HG02973 (cell line): ENCODE results near the gene ANKRD13D.

Experiments used
- ATAC-seq: cut with Tn5 transposase; IDR thresholded peaks from one replicate; pipeline ENCODE4 v1.9.1; 2021; ENCODE audit warnings: moderate library complexity; ENCODE audit not compliant: unreplicated experiment

The ANKRD13D gene

DNA sequence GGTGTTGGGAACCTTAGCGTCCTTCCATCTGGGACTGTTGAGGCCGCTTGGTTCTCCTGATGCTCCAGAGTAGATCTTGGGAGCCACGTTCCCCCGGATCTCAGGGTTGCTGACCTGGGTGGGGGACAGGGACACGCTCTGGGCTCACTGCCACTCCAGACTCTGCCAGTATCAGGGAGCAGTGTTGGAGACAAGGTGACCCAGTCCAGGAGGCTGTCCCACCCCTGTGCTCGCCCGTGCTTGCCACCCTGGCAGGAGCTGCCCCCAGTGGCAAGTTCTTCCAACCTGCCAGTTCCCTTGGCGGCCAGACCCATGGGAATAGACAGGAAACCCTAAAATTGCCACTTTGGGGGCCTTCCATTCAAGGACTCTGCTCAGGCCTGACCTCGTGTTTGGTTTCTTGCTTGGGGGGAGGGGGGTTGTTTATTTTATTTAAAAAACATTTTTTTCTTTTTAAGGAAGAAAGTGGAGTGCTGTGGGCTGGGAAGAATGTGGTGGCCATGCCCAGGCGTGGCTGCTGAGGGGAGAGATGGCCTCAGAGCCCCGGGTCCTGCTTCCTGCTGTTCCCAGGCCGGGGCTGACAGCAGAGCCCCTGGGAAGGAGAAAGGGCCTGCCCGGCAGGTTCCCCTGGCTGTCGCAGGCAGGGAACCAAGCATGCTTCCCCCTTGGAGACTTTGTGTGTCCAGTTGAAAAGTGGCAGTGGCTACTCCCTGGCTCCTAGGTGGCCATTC, 15.7 kb upstream of the ANKRD13D start:
- ATAC-seq = no peak

DNA sequence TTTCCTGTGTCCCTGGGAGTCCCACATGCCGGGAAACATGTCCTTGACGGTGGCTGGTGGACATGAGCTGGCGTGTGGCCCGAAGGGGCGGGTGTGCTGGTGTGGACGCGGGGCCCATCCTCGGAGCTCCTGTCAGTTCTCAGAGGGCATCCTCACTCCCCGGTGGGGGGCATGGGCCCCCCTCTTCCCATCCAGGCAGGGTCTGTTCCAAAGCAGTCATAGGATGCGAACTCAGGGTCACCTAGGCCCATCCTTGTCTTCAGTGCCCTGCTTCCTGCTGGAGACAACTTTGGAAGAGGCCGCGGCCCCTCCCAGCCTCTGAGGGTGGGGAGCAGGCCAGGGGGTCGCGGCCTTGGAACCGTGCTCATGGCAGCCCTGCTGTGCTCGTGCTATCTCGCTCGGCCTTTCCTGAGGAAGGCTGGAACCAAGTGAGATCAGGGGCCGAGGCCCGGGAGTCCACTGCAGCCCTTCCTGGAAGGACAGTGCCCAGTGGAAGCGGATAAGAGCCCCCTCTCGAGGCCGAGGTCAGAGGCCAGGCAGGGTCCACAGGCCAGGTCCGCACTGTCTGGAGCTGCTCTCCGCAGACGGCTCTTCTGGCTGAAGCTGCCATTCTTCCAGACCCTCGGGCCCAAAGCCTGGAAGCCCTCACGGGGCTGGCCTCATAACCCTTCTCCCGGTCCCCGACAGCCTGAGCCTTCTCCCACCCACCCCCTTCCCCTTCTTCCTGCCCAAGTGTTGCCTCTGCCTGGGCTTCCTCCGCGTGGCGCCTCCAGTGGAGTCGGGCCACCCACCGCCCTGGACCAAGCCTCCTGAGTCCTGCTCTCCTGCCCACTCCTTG, 14.1 kb upstream of the ANKRD13D start:
- no peak for ATAC-seq

DNA sequence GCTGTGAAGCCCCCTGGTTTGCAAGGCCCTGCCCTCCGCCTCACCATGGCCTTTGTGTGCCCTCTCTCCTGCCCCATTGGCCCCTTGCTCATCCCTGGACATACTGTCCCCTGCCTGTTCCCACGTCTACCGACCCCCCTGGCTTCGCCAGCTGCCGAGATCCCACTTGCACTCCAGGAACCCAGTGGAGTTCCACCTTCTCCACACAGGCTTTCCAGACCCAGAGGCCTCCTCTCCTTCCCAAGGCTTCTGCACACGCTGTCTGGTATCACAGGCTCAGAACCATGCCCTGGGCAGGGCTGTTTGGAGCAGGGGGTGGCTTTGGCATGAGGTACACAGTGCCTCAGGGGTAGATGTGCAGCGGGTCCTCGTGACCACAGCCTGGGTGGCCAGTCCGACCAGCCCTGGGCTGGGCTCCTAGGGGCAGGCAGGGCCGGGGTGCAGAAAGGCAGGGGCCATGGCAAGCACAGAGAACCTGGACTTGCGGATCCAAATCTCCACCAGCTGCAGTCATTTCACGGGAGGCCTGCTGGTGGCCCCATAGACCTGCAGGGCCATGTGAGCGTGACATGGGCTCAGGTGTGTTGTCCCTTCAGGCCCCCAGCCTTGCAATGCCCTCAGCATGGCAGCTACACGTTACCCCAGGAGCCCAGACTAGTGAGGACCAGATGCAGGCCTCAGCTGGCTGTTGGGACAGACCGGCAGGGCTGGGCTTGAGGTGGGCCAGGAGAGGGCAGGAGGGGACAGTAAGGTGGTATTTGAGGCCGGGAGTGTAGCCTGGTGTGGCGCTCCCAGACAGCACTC, 13.3 kb upstream of the ANKRD13D start:
- no peak for ATAC-seq

DNA sequence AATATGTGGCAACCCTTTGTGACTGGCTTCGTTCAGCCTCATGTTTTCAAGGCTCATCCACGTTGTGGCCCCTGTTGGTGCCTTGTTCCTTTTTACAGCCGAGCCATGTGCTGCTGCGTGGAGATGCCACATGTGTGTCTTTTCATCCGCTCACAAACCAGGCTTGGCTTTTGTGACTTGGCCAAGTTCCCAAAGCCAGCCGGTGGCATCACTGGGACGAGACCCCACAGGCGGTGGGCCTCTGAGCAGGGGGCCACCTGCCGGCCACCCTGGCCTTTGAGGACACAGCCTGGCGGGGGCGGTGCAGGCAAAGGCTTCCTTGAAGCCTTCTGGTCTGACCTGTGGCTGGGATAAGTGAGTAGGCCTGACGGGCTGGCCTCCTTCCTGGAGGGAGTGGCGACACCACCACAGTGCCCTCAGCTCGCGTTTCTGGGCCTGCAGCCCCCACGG, 12.3 kb upstream of the ANKRD13D start:
- ATAC-seq = no peak

DNA sequence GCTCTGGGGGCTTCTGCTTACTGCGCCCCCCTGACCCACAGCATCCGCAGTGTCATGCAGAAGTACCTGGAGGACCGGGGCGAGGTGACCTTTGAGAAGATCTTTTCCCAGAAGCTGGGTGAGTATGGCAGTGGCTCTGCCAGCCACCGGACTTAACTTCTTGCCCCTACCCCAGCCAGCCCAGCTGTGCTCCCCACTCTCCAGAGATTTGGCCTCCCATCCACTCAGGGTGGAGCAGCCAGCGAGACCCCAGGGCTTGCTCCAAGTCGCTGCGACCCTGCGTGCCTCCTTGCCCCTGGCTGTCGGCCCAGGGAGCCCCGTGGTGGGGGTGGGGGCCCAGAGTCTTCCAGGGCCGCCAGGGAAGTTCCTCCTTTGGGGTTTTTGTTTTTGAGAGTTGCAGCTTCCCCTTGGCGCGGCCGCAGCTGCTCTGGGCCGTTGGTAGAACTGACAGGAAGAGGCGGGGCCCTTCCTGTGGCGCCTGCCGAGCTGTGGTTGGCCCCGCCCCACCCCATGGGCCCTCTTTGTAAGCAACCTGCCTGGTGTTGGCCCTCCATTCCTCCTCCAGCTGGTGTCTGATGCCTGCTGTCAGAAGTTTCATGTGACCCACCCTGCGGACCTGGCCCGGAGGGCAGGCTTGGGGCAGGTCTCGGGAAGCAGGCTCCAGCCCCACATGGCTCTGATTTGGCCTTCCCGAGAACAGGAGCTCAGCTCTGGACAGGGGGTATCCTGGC, 11.7 kb upstream of the ANKRD13D start:
- ATAC-seq = peak; percentile 56

DNA sequence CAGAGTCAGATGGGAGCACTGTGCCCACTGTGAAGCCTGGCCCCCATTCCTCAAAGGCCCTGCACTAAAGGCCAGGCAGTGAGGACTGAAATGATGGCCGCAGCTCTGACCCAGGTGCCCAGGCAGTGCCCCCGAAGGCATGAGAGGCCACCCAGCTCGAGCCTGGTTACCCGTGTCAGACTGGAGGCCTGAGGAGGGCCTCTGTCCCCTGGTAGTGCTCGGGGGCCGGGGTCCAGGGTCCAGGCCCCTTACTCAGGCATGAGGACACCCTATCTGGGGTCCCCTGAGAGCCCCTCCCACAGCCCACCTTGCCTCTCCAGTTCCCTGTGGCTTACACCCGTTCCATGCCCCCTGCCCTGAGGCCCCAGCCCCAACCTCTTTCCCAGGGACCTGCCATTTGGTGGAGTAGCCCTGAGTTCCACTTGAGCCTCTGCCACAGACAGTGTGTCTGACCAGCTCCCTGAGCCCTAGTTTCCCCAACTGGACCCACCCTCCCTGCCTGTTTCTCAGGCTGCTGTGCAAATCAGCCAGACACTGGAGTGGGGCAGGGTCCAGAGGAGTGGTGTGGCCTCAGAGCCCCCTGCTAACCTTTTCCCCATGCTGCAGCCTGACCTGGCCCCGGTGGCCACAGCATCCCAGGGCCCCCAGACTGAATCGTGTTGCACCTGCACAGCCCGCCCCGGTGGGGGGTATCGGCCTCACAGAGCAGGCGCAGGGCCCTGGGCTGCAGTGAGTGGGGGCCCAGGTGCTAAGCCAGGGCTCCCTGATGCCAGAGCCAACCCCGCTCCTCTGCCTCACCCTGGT, 10.8 kb upstream of the ANKRD13D start:
- no peak for ATAC-seq

DNA sequence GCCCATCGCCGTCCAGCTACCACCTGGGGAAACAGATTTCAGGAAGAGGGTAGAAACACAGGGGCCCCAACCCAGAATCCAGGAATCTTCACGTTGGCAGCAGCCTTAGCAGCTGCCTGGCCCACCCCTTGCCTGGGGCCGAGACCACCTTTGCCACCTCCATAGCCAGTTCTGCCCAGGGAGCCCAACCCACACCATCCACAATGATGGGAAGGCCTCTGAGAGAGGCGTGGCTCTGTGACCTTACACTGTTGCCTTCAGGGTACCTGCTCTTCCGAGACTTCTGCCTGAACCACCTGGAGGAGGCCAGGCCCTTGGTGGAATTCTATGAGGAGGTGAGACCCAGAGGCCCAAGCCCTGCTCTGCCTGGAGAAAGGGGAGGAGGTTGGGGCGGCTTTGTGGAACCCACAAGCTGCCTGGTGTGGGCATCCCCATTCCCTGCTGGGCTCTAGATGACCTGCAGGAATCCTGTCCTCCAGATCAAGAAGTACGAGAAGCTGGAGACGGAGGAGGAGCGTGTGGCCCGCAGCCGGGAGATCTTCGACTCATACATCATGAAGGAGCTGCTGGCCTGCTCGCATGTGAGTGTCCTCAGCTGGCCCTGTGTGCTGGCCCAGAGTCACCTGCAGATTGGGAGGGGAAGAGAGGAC, 10.0 kb upstream of the ANKRD13D start:
- no peak for ATAC-seq

DNA sequence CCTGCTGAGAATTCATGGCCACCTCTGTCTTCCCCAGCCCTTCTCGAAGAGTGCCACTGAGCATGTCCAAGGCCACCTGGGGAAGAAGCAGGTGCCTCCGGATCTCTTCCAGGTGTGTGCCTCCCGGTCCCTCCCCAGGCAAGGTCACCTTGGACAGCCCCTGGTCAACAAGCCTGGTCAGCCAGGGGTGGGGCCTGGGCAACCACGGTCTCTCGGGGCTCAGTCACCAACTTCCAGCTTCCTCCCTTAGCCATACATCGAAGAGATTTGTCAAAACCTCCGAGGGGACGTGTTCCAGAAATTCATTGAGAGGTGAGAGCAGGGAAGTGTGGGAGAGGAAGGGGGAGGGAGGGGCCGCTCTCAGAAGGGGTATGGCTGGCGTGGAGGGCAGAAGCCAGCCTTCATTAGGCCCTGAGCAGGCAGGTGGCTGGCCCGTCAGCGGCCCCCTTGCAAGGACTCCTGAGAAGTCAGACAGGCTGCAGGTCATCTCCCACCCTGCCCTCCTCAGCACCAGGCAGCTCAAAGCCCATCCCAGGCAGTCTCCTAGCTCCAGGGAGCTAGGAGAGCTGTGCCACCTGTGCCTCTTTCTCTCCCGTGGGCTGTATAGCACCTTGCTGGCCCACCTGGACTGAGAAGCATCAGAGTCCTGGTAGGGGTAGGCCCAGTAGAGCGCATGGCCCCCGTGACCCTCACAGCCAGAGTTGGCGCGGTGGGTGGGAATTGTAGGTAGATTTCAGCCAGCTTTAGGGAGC, 9.3 kb upstream of the ANKRD13D start:
- no peak for ATAC-seq

DNA sequence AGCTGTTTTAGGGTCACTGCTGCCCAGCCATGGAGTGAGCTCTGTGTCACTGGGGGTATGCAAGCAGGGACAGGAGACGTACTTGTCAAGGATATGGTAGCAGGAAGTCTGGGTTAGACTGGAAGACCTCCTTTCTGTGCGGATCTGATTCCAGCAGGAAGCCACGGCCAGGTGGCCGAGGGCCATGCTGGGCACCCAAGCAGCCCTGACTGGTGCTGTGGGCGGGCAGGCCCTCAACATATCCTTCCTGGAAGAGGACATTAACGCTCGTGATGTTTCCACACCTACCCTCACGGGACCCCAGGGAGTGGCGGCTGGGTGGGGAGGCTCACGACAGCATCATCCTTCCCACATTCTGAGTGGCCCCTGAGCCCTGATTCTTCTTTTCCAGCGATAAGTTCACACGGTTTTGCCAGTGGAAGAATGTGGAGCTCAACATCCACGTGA, 8.7 kb upstream of the ANKRD13D start:
- no peak for ATAC-seq

DNA sequence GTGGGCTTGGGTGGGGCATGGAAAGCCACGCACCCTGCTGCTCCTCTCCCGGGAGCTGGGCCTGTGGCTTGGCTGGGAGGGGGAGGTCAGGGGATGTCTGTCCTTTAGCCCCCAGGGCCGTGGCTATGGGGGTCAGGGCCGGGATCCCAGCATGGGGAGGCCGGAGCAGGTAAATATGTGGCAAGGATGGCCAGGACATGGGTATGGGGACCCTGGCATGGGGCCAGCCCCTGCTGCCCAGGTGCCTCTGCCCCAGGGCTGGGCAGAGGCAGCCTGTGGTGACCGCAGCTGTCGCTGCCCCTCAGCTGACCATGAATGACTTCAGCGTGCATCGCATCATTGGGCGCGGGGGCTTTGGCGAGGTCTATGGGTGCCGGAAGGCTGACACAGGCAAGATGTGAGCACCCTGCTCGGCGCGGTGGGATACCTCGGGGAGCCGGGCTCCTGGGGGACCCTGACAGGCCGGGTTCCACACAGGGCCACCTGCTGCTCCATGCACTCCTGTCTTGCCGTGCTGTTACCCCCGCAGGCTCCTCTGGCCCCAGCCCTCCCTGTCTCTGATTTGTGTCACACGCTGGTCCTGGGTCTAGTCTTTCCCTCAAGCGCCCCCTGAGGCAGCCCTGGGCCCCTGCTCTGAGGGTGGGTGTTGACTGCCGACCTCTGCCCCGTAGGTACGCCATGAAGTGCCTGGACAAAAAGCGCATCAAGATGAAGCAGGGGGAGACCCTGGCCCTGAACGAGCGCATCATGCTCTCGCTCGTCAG, 8.1 kb upstream of the ANKRD13D start:
- no peak for ATAC-seq

DNA sequence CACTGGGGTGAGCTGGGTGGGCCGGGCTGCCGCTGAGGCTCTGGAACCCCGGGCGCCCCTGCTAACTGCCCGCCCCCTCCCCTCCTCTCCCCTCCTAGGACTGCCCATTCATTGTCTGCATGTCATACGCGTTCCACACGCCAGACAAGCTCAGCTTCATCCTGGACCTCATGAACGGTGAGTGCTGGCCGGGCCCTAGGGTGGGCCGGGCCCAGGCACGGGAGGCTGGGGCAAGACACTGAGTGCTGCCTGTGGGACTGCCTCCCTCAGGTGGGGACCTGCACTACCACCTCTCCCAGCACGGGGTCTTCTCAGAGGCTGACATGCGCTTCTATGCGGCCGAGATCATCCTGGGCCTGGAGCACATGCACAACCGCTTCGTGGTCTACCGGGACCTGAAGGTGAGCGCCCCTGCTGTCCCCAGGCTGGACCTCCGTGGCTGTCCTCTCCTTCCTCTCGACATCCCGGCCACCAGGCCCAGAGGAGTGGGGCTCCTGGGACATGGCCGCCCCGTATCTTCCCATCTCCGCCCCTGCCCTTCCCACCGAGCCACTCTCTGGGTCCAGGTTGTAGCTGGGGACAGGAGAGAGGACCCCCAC, 7.5 kb upstream of the ANKRD13D start:
- ATAC-seq = no peak

DNA sequence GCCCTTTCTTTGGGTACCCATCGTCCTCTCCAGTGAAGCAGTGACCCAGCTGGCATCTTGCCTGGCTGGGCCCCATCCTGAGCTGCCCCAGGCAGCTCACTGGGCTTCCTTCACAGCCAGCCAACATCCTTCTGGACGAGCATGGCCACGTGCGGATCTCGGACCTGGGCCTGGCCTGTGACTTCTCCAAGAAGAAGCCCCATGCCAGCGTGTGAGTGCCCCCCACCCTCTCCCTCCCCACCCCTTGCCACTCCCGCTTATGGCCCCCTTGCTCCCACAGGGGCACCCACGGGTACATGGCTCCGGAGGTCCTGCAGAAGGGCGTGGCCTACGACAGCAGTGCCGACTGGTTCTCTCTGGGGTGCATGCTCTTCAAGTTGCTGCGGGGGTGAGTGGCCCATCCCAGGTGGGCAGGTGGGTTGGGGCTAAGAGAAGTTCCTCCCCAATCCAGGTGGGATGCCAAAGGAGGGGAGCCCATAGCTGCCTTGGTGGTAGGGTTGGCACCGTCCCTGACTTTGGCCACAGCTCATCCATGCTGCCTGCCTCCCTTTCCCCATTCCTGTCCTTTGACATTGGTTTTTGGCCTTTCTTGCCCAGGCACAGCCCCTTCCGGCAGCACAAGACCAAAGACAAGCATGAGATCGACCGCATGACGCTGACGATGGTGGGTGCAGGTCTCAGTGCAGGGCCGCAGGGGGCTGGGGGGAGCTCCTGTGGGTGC, 6.8 kb upstream of the ANKRD13D start:
- ATAC-seq = no peak

DNA sequence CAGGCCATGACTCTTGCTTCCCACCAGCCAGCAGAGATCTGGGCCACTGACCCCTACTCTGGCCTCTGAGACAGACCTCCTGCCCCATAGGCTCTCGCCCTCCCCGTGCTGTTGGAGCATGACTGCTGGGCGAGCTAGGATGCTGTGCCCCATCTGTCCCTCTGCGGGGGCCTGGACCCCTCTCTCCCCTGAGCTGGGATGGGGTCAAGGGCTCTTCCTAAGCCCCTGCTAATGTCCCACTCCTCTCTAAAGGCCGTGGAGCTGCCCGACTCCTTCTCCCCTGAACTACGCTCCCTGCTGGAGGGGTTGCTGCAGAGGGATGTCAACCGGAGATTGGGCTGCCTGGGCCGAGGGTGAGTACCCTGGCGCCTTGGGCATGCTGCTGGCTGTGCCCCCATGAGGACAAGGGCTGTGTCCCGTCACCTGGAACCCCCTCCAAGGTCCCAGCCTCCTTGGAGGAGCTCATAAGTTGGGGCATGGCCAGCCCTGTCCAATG, 6.2 kb upstream of the ANKRD13D start:
- no peak for ATAC-seq

DNA sequence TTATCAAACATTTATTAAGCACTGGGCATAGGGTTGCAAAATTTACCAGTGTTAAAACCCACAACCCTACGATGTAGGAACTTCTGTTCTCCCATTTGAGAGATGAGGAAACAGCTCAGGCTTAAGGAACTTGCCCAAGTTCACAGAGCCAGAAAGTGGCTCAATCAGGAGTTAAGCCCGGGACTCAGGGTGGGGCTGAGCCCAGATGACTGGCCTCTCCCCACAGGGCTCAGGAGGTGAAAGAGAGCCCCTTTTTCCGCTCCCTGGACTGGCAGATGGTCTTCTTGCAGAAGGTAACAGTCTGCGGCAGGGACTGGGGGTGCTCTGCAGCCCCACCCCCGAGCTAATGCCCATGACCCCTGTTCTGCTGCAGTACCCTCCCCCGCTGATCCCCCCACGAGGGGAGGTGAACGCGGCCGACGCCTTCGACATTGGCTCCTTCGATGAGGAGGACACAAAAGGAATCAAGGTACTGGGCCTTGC, 5.6 kb upstream of the ANKRD13D start:
- ATAC-seq = no peak

DNA sequence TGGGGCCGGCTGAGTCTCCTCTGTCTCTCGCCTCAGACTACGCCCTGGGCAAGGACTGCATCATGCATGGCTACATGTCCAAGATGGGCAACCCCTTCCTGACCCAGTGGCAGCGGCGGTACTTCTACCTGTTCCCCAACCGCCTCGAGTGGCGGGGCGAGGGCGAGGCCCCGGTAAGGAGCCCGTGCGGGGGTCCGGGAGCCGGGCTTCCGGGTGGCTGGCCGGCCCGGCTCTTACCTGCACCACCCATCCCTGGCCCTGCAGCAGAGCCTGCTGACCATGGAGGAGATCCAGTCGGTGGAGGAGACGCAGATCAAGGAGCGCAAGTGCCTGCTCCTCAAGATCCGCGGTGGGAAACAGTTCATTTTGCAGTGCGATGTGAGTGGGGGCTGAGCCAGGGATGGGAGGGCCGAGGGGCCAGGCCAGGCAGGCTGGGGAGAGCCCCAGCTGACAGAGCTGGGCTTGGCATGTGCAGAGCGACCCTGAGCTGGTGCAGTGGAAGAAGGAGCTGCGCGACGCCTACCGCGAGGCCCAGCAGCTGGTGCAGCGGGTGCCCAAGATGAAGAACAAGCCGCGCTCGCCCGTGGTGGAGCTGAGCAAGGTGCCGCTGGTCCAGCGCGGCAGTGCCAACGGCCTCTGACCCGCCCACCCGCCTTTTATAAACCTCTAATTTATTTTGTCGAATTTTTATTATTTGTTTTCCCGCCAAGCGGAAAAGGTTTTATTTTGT, 4.1 kb upstream of the ANKRD13D start:
- ATAC-seq = no peak
